Measurements from ENCODE around the gene TPRA1. TPM values are rescaled to one million over a fixed set of nuclear protein-coding genes. Genes with fewer than 3 reads are reported as not detected.
A peak's percentile ranks its signal among the peaks of the same experiment; 100 is the strongest.

Gene TPRA1
- total RNA-seq, 1 experiment from 2014 or later: 72.7 TPM

- DNase-seq (ENCODE audit: low read depth): no peak
Measured at GRCh38 chr3:127590282-127590592, 296 bp downstream of the TPRA1 start.

- DNase-seq (ENCODE audit: low read depth): no peak
Measured at GRCh38 chr3:127589600-127590281, 792 bp downstream of the TPRA1 start.

GRCh38 chr3:127588806-127589577 lies 1.5 kb downstream of the TPRA1 start:
- peak; percentile 69 for DNase-seq (ENCODE audit: low read depth)

- no peak for DNase-seq (ENCODE audit: low read depth)
Measured at GRCh38 chr3:127587876-127588275, 2.7 kb downstream of the TPRA1 start.

- no peak for DNase-seq (ENCODE audit: low read depth)
Measured at GRCh38 chr3:127585813-127586413, 4.6 kb downstream of the TPRA1 start.

GRCh38 chr3:127585163-127585812 lies 5.2 kb downstream of the TPRA1 start:
- DNase-seq (ENCODE audit: low read depth): no peak

- no peak for DNase-seq (ENCODE audit: low read depth)
Measured at GRCh38 chr3:127584734-127585133, 5.8 kb downstream of the TPRA1 start.

- no peak for DNase-seq (ENCODE audit: low read depth)
Measured at GRCh38 chr3:127580327-127581060, 10.0 kb downstream of the TPRA1 start.

- no peak for DNase-seq (ENCODE audit: low read depth)
Measured at GRCh38 chr3:127578802-127579201, 11.7 kb downstream of the TPRA1 start.

GRCh38 chr3:127578168-127578567 lies 12.4 kb downstream of the TPRA1 start:
- DNase-seq (ENCODE audit: low read depth): no peak

- no peak for DNase-seq (ENCODE audit: low read depth)
Measured at GRCh38 chr3:127577448-127577847, 13.1 kb downstream of the TPRA1 start.

- DNase-seq (ENCODE audit: low read depth): peak; percentile 96
Measured at GRCh38 chr3:127574880-127575878, 15.4 kb downstream of the TPRA1 start.

- DNase-seq (ENCODE audit: low read depth): no peak
Measured at GRCh38 chr3:127573912-127574311, 16.6 kb downstream of the TPRA1 start.

GRCh38 chr3:127573401-127573800 lies 17.1 kb downstream of the TPRA1 start:
- DNase-seq (ENCODE audit: low read depth): no peak

GRCh38 chr3:127572735-127573134 lies 17.8 kb downstream of the TPRA1 start:
- DNase-seq (ENCODE audit: low read depth): no peak

- no peak for DNase-seq (ENCODE audit: low read depth)
Measured at GRCh38 chr3:127572186-127572585, 18.3 kb downstream of the TPRA1 start.

GRCh38 chr3:127570520-127570919 lies 20.0 kb downstream of the TPRA1 start:
- DNase-seq (ENCODE audit: low read depth): no peak

- DNase-seq (ENCODE audit: low read depth): no peak
Measured at GRCh38 chr3:127569160-127569559, 21.4 kb downstream of the TPRA1 start.

GRCh38 chr3:127568586-127568985 lies 21.9 kb downstream of the TPRA1 start:
- DNase-seq (ENCODE audit: low read depth): no peak

GRCh38 chr3:127566833-127567232 lies 23.7 kb downstream of the TPRA1 start:
- DNase-seq (ENCODE audit: low read depth): no peak

Measured in HT1080 (cell line).